HUES64 (cell line): ENCODE results near the gene CCDC74B.
"Not testable (repeated sequence)": the region's sequence is repeated elsewhere in the genome, so short reads cannot be mapped to it uniquely, and the experiment has no call there.

Experiments
- H3K27ac ChIP-seq: 2 replicates; pipeline ENCODE4 v1.7.0; 2013; ENCODE audit warnings: low read depth, low read length, inconsistent platforms
- H3K27me3 ChIP-seq: 2 replicates; pipeline ENCODE4 v1.6.1; 2013; ENCODE audit warnings: mild to moderate bottlenecking, low read length; ENCODE audit not compliant: insufficient read depth
- H3K36me3 ChIP-seq: 2 replicates; pipeline ENCODE4 v1.6.1; 2013; ENCODE audit warnings: mild to moderate bottlenecking, low read length; ENCODE audit not compliant: insufficient read depth
- H3K4me1 ChIP-seq: 2 replicates; pipeline ENCODE4 v1.6.1; 2013; ENCODE audit warnings: mild to moderate bottlenecking, low read length, moderate library complexity; ENCODE audit not compliant: insufficient read depth
- H3K4me3 ChIP-seq: 2 replicates; pipeline ENCODE4 v1.5.1; 2013; ENCODE audit warnings: mild to moderate bottlenecking, low read length, moderate library complexity
- H3K9ac ChIP-seq: 2 replicates; pipeline ENCODE4 v1.6.1; 2013; ENCODE audit warnings: mild to moderate bottlenecking, low read depth, low read length
- H3K9me3 ChIP-seq: 2 replicates; pipeline ENCODE4 v1.6.1; 2013; ENCODE audit warnings: low read depth, low read length; ENCODE audit not compliant: insufficient read depth
- WGBS: fragments of 150-250, 120-280 bp; methylation state at CpG from one replicate; pipeline ENCODE4 v1.1.7; 2013; ENCODE audit warnings: missing lambda C conversion rate; 5-methylcytosine and 5-hydroxymethylcytosine counted together

The CCDC74B gene

GRCh38 chr2:130165293-130166016 lies 20.5 kb upstream of the CCDC74B start:
- no peaks in the 10 kb centered on the region for H3K4me1 ChIP-seq
- no peak overlapping the region for H3K9ac ChIP-seq
- no peaks in the 10 kb centered on the region for H3K9me3 ChIP-seq
- peaks cover 75% of the 10 kb centered on the region for H3K36me3 ChIP-seq
- 97% methylated on average over 7 of the region's 8 CpGs for WGBS
- H3K4me3 ChIP-seq, result no peak overlapping the region
- no peaks in the 10 kb centered on the region for H3K27me3 ChIP-seq
- no peak overlapping the region for H3K27ac ChIP-seq

- 95% methylated on average over 9 of the region's 9 CpGs for WGBS
Observed at GRCh38 chr2:130162968-130163367, 18.1 kb upstream of the CCDC74B start.

DNA sequence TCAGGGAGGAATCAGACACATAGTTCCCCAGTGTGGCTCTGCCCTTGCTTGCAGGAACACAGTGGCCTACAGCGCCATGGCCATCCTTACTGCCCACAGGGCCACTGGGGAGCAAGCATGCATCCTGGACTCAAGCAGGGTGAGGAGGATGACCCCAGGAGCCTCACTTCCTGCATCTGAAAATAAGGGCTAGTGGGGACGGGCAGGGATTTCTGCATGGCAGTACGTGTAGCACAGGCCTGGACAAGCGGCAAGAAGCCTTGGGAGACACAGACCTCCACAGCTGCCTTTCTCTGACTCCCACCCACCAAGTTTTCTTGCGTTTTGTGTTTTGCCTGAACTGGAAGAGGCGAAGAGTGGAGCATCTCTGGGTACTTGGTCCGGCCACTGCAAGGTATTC lies 17.6 kb upstream of the CCDC74B start:
- H3K36me3 ChIP-seq, result peaks cover 60% of the 10 kb centered on the region
- not testable (repeated sequence) for H3K4me1 ChIP-seq, H3K4me3 ChIP-seq, H3K27me3 ChIP-seq, H3K9me3 ChIP-seq, H3K9ac ChIP-seq, H3K27ac ChIP-seq
- 95% methylated on average over 7 of the region's 7 CpGs for WGBS

More at GRCh38 chr2:130162968-130163367, 18.1 kb upstream of the CCDC74B start:
- H3K27me3 ChIP-seq, result no peaks in the 10 kb centered on the region
- no peak overlapping the region for H3K4me3 ChIP-seq
- peaks cover 65% of the 10 kb centered on the region for H3K36me3 ChIP-seq
- H3K27ac ChIP-seq, result no peak overlapping the region
- H3K9me3 ChIP-seq, result no peaks in the 10 kb centered on the region
- no peaks in the 10 kb centered on the region for H3K4me1 ChIP-seq
- no peak overlapping the region for H3K9ac ChIP-seq

DNA sequence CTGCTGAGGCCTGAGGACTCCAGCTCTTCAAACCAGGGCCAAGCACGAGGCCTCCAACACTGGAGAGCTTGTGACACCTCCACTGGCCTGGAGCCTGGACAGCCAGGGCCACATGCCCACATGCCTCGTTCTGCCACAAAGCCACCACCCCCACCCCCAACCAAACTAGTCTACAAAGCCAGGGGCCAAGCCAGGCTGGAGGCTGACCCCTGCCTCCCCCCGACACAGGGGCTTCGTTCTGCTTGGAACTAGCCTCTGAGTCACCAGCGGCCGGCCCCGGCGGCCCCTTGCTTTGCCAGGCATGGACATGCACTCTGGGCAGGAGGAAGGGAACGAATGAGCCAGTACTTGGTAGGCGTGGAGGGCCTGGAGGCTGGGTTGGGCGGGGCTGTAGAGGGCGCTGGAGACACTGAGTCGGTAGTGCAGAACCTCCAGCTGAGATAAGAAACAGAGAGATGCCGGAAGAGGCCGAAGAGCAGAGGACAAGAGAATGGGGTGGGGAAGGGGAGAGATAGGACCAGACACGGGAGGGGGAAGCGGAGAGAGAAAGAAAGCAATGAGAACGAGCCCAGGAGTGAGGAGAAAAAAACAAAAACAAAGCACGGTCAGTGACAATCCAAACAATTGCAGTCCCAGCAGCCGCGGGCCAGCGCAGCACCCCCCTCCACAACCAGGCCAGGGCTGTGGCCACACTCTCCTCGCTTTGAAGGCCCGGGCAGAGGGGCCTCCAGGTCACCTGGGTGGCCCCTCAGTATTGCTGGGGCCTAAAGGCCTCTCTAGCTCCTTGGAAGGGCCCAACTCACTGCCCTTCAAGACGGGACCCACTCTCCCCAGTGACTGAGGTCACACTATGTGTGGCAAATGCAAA lies 16.2 kb upstream of the CCDC74B start:
- not testable (repeated sequence) for H3K4me3 ChIP-seq, H3K9me3 ChIP-seq, H3K27me3 ChIP-seq, H3K4me1 ChIP-seq, H3K27ac ChIP-seq, H3K9ac ChIP-seq
- H3K36me3 ChIP-seq, result peaks cover 46% of the 10 kb centered on the region
- WGBS, result 80% methylated on average over 25 of the region's 25 CpGs

DNA sequence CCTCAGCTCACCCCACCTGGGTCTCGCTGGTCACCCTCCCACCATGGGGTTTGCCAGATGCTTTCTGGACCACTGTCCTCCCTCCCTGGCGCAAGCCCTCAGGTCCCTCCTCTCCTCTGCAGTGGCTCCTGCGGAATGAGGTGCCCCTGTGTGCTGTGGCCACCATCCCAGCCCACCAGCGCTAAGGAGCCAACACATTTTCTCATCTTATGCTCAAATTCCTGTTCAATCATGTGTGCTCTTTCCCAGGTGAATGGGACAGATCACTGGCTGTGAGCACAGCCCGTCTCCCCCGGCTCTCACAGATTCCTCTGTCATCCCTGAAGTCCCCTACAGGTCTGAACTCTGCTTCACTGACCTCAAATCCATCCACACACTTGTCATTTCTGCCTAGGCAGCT lies 15.2 kb upstream of the CCDC74B start:
- 97% methylated on average over 6 of the region's 6 CpGs for WGBS
- H3K9ac ChIP-seq, result no peak overlapping the region
- no peak overlapping the region for H3K27ac ChIP-seq
- no peaks in the 10 kb centered on the region for H3K9me3 ChIP-seq
- no peaks in the 10 kb centered on the region for H3K4me1 ChIP-seq
- H3K36me3 ChIP-seq, result peaks cover 44% of the 10 kb centered on the region
- no peak overlapping the region for H3K4me3 ChIP-seq
- no peaks in the 10 kb centered on the region for H3K27me3 ChIP-seq

- not testable (repeated sequence) for H3K27me3 ChIP-seq, H3K27ac ChIP-seq, H3K4me3 ChIP-seq, H3K9me3 ChIP-seq, H3K4me1 ChIP-seq, H3K9ac ChIP-seq
- 100% methylated on average over 3 of the region's 4 CpGs for WGBS
- H3K36me3 ChIP-seq, result peaks cover 45% of the 10 kb centered on the region
Observed at GRCh38 chr2:130159376-130159775, 14.5 kb upstream of the CCDC74B start.

DNA sequence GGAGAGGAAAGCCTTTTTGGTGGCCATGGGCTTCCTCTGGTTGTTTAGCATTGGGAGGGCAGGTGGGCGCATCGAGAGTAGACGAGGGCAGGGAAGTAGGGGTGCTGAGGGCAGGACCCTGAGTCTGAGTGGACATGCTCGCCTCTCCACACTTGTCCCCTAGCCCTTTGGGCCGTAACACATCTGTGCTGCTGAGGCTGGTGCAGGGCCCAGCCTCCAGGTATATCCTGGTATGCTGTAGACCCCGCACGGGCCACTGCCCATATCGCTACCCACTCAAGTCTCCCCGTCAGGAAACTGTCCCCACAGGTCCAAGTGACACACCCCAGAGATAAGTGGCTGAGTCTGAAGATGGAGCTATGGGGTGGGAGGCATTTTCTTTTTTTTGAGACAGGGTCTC lies 13.7 kb upstream of the CCDC74B start:
- H3K4me3 ChIP-seq, result no peak overlapping the region
- peaks cover 44% of the 10 kb centered on the region for H3K36me3 ChIP-seq
- no peaks in the 10 kb centered on the region for H3K9me3 ChIP-seq
- H3K9ac ChIP-seq, result no peak overlapping the region
- H3K27me3 ChIP-seq, result no peaks in the 10 kb centered on the region
- no peak overlapping the region for H3K27ac ChIP-seq
- WGBS, result 97% methylated on average over 9 of the region's 9 CpGs
- no peaks in the 10 kb centered on the region for H3K4me1 ChIP-seq

GRCh38 chr2:130157825-130158514 lies 13.1 kb upstream of the CCDC74B start:
- H3K4me3 ChIP-seq, H3K4me1 ChIP-seq, H3K27ac ChIP-seq, H3K9me3 ChIP-seq, H3K9ac ChIP-seq, H3K27me3 ChIP-seq: not testable (repeated sequence)
- H3K36me3 ChIP-seq, result peaks cover 45% of the 10 kb centered on the region
- 93% methylated on average over 13 of the region's 13 CpGs for WGBS

DNA sequence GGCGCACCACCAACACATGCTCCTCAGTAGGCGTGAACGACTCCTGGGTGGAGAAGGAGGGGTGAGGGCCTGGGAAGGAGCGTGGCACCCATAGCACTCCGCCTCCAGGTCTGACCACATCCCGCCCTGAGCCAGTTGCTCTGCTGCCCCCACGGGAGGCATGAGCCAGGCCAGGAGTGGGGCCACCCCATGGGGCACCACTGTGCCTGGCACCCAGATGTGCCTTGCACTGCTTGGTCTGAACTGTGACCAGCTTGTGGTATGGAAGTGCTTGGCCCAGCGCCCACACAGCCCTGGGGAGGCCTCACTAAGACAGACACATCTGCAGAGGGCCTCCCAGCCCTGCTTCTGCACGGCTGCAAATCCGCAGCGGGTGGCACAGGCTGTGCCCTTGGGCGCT lies 12.4 kb upstream of the CCDC74B start:
- H3K36me3 ChIP-seq, result peaks cover 45% of the 10 kb centered on the region
- H3K4me3 ChIP-seq, H3K4me1 ChIP-seq: not testable (repeated sequence)

DNA sequence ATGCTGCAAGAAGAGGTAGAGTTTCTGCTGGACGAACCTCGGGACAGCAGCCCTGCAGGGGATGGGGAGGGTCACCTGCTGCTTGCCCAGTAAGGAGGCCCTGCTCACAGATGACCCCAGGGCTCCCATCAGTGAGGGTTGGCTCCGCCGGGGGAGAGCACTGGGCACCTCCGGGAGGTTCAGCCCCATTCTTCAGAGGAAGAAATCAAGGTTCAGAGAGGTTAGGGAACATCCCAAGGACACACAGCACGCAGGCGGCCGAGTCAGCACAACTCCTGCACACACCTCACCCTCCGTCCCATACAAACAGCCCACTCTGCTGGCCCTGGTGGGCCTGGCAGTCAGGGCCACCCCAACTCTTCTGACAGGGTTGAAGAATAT lies 11.7 kb upstream of the CCDC74B start:
- Histone ChIP-seq H3K27ac (no peak overlapping the region), H3K4me3 (no peak overlapping the region), H3K9me3 (no peaks in the 10 kb centered on the region), H3K9ac (no peak overlapping the region), H3K4me1 (no peaks in the 10 kb centered on the region), H3K27me3 (no peaks in the 10 kb centered on the region), H3K36me3 (peaks cover 49% of the 10 kb centered on the region)
- WGBS, result 95% methylated on average over 9 of the region's 9 CpGs

More for the DNA sequence above, 12.4 kb upstream of the CCDC74B start:
- H3K9ac ChIP-seq, H3K27ac ChIP-seq, H3K27me3 ChIP-seq, H3K9me3 ChIP-seq: not testable (repeated sequence)
- 93% methylated on average over 11 of the region's 12 CpGs for WGBS

- H3K9ac ChIP-seq, H3K27me3 ChIP-seq, H3K4me3 ChIP-seq, H3K27ac ChIP-seq, H3K4me1 ChIP-seq, H3K9me3 ChIP-seq: not testable (repeated sequence)
- whole genome bisulfite sequencing, result 85% methylated on average over 16 of the region's 16 CpGs
- peaks cover 49% of the 10 kb centered on the region for H3K36me3 ChIP-seq
Observed at GRCh38 chr2:130155956-130156623, 11.2 kb upstream of the CCDC74B start.
